Measurements from ENCODE around the gene UTP4.
"Not testable (repeated sequence)": the region's sequence is repeated elsewhere in the genome, so short reads cannot be mapped to it uniquely, and the experiment has no call there.

The UTP4 gene

DNA sequence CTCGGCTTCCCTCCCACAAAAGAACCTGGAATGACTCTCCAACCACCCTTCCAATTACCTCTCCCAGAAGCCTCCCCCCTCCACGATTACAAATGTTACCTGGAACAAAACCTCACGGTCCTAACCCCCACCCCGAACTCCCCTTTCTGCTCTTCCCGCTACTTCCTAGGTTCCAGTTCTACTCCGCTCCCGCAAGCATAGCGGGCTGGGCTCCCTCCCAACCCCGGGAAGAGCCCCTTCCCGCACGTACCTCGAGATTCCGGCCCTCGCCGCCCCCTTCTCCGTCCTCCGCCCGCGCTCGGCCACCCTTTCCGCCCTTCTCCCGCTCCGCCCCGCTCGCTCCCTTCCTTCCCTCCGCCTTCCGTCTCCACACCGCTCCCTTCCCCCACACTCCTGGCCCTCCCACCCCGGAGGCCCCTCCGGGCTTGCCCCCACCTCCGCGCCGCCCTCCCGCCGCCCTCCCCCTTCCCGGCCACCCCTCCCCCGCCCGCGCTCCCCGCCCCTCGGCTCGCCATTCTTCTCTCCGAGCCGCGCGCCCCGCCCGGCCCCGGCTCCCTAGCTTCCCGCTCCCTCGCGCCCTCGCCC, 518 bp upstream of the UTP4 start:
- peak; percentile 91 for DNase-seq

DNA sequence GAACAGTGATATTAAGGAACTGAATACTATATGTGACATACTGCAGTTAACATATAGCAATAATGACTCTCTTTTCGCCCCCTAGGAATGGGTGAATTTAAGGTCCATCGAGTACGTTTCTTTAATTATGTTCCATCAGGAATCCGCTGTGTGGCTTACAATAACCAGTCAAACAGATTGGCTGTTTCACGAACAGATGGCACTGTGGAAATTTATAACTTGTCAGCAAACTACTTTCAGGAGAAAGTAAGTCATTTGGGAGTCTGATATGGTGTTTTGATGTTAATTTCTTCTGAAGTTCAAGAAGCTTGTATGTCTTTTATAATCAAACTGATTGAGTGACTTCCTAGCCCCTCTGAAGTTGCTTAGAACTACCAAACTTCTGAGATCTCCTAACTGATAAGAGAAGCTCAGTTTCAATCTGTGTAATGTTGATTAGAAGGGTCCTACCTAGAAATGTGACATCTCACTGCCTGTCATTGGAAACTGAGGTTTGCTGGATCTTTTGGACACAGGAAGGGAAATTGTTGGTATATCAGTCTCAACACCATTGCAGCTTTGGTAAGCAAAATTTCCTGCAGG, 1.0 kb downstream of the UTP4 start:
- no peak for DNase-seq

DNA sequence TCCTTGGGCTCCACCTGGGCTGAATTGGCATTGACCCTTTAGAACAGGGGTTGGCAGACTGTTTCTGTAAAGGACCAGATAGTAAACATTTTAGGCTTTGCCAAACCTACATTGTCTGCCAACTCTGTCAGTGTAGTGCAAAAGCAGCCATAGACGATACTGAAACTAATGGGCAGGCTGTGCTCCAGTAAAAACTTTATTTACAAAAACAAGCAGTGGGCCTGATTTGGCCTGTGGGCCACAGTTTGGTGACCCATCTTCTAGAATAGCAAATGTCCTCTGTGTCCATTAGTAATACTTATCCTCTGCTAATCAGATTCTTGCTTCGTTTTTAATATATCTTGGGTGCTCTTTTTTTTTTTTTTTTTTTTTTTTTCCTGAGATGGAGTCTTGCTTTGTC, 6.2 kb downstream of the UTP4 start:
- DNase-seq: no peak

DNA sequence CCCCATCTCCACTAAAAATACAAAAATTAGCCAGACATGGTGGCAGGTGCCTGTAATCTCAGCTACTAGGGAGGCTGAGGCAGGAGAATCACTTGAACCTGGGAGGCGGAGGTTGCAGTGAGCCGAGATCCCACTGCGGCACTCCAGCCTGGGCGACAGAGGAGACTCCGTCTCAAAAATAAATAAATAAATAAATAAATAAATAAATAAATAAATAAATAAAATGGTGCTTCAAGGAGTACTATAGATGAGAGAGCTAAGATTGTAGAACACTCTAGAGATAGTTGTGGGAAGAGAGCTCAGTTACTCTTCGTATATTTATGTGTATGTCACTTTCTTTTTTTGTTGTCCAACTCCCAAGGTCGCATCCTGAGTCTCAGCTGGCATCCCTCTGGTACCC, 7.0 kb downstream of the UTP4 start:
- DNase-seq: not testable (repeated sequence)

DNA sequence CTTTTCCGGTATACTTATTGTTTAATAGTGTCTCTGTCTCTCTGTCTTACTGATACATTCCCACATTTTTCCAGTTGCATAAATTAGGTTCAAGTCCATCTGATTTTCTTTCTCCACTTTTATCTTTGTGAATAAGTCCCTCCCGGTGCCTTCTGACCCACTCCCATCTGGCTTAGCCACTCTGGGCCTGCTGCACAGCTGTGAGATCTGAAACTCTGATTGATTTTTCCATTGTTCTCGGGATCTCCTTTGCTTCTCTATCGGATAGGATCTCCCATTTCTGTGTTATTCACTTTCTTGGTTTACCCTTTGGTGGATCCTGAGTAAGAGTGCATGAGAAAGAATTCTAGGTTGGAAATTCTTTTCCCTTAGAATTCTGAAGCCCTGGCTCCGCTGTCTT, 8.6 kb downstream of the UTP4 start:
- DNase-seq: no peak

DNA sequence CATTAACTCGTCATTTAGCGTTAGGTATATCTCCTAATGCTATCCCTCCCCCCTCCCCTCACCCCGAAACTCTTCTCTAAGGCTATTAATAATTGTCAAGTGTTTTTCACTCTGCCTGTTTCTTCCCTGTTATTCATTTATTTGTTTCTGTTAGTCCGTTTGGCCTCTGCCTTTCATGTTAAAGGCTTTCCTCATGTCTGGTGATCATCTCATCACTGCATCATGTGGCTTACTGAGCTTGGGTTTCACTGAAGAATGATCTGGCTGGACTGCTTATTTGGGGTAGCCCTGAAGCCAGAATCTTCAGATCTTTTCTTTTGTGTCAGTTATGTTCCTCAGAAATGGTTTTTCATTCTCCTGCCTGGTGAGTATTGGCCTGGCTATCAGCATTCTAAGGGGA, 9.5 kb downstream of the UTP4 start:
- no peak for DNase-seq

DNA sequence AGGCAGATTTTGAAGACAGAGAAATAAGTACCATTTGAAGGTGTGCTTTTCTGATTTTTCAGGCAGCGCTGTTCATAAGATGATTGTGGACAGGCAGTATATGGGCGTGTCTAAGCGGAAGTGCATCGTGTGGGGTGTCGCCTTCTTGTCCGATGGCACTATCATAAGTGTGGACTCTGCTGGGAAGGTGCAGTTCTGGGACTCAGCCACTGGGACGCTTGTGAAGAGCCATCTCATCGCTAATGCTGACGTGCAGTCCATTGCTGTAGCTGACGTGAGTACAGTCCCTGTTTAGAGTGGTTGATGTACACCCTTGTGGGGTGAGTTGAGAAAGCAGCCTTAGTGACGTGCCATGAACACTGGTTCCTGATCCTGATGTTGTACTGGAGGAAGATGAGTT, 10.7 kb downstream of the UTP4 start:
- DNase-seq: no peak

DNA sequence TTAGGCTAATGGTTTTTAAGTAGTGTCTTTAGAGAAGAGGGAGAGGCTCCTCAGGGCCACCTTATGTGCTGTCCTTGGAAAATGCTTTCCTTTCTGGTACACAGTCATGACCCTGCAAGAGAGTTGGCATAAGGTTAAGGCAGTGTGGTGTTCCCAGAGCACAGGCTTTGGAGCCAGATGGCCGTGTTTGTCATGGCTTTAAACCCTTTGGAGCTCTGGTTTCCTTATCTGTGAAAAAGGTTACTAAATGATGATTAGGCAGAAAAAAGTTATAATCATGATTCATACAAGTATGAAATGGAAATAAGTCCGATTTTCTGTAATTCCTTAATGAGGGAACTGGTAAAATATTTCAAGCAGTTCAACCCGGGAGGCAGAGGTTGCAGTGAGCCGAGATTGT, 13.2 kb downstream of the UTP4 start:
- DNase-seq: no peak

DNA sequence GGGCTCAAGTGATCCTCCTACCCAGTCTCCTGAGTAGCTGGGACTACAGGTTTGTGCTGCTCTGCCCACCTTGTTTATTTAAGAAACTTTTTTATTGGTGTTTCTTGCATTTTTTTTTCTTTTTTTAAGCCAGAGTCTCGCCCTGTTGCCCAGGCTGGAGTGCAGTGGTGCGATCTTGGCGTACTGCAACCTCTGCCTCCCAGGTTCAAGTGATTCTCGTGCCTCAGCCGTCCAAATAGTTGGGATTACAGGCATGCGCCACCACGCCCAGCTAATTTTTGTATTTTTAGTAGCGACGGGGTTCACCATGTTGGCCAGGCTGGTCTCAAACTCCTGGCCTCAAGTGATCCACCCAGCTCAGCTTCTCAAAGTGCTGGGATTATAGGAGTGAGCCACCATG, 17.2 kb downstream of the UTP4 start:
- not testable (repeated sequence) for DNase-seq

DNA sequence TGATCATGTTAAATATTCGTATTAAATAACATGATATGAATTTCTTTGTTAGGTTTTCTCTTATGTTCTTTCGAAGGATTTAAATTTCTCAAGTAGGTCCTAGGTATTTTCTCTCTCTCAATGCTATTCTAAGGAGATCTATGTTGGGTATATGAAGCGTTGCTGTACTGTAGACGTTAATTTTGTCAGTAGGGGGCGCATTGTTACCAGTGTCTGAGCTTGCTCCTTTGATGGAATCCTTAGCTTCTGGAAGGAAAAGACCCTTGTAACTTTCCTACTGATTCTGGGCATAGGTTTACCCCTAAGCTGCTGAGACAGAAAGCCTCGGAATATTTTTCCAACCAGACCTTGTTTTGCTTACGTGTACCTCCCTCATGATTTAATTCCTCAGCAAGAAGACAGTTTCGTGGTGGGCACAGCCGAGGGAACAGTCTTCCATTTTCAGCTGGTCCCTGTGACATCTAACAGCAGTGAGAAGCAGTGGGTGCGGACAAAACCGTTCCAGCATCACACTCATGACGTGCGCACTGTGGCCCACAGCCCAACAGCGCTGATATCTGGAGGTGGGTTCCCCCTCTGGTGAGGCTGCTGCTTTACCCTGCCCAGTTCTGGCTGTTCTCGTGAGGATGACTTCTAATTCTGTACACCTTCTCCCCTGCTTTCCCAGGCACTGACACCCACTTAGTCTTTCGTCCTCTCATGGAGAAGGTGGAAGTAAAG, 17.9 kb downstream of the UTP4 start:
- DNase-seq: peak; percentile 56

DNA sequence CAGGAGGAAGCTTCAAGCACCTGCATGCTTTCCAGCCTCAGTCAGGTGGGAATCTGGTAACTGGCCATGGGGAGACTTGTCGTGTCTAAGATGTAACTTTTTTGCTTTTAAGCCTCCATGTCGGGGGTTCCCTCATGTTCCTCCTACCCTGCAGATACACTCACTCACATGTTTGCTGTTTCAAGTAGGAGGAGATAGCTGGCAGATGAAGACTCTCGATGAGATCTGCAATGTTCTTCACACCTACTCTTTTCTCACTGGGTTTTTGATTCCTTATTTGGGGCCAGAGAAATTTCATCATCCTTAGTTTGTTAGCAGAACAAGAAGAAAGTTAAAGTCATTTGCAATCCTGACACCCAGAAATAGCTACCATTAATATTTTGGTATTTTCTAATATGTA, 24.7 kb downstream of the UTP4 start:
- DNase-seq: no peak

DNA sequence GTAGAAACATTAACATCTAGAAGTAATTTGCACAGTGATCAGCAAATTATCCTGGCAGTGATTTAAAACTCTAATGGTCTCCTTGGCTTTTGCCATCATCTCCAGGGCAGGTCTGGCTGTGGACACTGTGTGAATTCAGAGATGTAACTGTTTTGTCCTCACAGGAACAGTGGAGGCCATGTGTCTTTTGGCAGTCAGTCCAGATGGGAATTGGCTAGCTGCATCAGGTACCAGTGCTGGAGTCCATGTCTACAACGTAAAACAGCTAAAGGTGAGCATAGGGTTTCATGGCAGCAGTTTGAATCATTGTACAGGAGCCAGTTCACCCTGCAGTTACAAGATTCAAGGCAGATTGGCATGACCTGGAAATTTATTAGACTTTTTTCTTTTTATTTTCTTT, 27.7 kb downstream of the UTP4 start:
- DNase-seq: no peak

DNA sequence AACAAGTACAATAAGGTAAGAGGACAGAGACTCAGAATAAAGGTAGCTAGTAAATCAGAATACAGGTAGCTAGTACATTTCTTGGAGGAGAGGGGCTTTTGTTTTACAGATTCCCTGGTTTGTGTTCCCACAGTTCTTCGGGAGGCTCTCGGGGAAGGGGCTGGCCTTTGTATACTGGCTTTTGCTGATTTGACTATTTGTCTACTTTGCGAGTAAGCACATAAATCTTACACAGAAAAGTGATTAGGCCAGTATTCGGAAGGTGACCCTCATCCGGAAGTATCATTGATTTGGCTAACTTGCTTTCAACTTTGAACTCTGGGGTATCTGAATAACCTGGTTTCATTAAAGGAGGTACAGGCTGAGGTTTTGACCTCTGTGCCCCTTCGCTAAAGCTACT, 33.1 kb downstream of the UTP4 start:
- no peak for DNase-seq

DNA sequence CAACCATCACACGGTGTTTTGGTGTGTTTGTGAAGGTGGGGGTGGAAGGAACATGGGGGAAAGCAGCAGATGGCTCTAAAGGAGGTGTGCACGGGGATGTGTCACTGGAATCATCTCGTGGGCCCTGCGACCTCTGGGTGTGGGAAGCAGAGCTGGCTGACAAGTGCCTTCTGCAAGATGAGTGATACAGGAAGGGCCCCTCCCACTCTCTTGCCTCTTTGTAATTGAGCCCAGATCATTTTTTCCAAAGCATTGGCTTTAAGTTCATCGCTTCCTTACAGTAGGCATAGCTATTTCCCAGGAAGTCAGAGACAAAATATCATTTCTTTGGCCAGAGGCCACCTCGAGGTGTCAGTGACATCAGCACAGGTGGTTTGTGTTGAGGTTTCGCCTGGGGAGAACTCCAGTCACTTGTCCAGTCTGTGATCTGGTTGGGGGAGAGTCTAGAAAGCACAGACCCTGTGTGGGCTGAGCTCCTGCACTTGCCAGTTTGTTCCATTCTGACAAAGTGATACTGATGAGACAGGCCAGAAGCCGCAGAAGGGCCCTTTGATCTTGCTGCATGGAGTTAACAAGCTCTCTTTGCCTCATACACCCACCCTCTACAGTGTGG, 33.9 kb downstream of the UTP4 start:
- DNase-seq: no peak

DNA sequence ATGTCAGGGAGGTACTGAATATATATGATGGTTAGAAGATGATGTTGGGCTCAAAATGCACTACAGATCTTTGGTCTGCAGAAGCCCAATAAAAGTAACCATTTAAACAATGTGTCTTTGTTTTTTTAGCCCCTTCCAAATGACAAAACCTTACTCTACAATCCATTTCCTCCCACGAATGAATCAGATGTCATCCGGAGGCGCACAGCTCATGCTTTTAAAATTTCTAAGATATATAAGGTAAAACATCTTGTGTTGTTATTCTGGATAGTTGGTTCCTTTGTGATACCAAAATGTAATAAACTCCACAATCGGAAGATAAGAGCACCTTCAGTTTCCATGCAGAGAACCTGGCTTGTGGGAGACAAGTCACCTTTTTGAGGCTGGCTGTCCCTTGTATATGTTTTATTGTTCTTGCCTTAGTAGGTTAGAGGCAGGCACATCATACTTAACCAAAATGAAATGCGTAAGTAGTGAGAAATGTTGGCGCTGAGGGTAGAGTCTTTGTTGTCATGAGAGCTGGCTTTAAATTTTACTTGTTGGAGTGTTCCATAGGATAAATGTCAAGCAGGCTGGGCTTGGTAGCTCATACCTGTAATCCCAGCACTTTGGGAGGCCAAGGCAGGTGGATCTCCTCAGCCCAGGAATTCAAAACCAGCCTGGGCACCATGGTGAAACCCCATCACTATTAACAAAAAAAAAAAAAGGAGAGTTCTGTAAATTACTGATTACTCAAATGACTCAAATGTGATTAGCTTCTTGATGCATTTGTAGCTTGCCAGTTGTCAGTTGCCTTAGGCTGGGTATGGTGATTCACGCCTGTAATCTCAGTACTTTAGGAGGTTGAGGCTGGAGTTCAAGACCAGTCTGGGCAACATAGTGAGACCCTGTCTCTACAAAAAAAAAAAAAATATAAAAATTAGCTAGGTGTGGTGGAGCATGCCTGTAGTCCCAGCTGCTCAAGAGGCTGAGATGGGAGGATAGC, 34.8 kb downstream of the UTP4 start:
- DNase-seq: no peak

DNA sequence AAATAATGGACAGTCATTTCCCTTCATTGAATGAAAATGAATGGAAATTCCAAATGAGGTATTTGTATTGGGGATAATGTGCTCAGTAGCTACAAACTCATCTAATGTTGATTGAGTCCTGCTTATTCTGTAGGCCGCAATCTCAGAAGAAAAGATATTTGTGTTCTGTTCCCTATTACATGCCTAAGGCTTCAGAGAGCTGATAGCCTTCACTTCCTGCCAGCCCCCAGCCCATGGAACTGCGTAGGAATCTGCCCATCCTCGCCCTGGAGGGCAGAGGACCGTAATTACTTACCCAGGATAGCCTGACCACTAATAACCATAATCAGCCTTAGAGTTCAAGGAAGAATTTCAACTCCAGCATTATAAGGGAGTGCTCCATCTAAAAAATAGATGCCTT, 36.6 kb downstream of the UTP4 start:
- no peak for DNase-seq

DNA sequence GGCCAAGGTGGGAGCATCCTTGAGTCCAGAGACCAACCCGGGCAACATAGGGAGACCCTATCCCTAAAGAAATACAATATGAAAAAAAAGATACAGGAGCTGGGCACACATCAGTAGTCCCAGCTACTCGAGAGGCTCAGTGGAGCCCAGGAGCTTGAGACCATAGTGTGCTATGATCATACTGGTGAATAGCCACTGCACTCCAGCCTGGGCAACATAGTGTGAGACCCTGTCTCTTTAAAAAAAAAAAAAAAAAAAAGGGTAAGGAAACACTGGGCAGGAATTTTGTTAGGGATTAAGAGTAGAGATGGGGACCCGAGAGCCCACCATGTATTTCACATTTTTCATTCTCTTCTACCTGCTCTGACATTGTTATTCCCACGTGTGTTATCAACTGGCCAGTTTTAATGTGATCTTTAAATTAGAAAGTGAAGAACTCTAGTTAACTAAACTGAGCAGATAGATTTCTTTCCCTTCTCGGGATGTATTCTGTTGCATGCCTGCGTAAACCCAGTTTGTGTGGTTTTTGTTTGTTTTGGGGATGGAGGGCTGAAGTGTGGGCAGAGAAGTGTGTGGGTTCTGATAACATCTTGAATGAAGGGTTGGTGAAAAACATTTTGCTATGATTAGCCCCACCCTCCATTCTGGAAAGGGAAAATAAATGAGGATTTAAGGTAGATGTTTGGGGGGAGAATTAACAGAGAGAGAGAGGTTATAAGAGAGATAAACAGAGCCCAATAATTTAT, 37.3 kb downstream of the UTP4 start:
- no peak for DNase-seq

DNA sequence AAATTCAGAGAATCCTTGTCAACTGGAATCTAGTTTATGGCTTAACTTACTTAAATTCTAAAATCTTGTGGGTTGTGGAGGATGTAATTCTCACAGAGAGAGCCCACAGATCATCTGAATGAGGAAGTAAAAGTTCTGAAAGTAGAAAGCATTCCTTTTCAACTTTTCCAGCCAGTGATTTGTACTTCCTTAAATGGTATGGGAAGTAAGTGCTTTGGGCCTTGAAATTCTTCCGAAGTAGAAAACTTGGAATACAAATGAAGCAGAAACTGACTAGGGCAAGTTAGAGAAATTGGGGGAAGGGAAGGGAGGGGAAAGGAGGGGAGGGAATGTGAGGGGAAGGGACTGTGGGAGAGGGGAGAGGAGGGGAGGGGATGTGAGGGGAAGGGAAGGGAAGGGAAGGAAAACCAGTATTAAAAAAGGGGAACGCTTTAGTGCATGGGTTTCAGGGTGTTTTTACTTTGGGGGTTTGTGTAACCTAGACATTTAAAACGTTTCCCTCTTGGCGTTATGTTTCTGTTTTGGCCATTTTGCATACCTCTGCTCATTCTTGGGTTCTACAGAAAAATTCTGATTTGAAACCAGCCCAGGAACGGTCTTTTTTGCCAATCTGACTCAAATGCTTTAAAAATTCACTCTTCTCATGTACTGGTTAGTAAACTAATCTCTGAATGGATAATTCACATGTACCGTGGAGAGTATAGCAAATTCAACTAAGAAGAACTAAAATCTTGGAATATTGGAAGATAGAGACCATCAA, 39.1 kb downstream of the UTP4 start:
- no peak for DNase-seq

DNA sequence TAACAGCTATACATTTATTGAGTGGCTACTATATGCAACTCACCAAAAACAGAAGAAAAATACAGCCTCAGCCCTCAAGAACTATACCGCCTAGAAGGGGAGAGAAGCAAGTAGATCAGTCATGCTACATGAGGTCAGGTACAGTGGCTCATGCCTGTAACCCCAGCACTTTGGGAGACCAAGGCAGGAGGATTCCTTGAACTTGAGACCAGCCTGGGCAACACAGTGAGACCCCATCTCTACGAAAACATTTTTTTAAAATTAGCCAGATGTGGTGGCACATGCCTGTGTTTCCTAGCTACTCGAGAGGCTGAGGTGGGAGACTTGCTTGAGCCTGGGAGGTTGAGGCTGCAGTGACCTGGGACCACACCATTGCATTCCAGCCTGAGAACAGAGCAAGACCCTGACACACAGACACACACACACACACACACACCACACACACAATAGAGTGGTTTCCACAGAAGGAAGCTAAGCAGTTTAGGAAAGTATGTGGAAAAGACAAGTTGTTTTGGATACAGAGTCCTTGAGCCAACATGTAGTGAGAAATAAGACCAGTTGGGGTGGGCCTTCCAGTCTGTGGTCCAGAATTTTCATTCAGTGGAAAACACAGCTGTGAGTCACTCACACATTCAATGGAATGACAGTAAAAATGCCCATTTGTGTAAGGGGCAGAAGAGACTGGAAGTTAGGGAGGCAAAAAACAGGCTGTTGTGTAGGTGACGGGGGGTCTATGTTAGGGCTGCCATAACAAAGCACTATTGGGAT, 43.8 kb downstream of the UTP4 start:
- no peak for DNase-seq

DNA sequence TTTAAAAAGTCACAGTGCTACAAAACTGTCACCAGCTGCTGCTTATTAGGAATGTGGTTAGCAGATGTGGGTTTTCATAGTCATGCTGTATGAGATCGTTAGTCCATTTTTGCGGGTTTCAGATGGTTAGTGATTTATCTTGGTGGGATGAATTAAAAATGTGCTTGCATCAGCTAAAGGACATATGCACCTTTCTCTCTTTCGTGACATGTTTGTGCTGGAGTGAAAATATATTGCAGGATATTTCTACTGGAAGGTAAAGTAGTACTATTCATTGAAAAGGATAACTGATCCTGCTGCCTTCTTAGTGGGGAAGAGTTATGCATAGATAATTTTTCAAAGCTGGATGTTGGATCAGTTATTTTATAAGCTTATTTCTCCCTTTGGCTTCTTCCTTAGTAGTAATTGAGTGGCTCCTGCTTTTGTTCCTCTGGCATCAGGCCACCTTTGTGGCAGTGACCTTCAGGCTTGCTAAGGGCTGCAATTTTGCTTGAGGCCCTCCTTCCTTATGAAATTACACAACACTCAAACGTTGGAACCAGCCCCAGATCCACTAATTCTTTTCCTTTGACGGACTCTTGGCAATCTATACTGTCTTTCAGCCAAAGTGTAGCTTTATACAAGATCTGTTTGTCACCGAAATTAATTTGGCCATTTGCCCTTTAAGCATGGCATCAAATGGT, 47.0 kb downstream of the UTP4 start:
- peak; percentile 64 for DNase-seq

Measured in left hindlimb (tissue), 1 donor.